Ectodermal cell (in vitro differentiated cells): Measurements from ENCODE around the gene CERS6. TPM values are rescaled to one million over a fixed set of nuclear protein-coding genes. Genes with fewer than 3 reads are reported as not detected.
"Not testable (repeated sequence)": the region's sequence is repeated elsewhere in the genome, so short reads cannot be mapped to it uniquely, and the experiment has no call there.

Experiments used
- H3K27ac ChIP-seq: 2 replicates; pipeline ENCODE4 v1.7.0; 2013; ENCODE audit warnings: mild to moderate bottlenecking, low read depth, low read length; ENCODE audit not compliant: insufficient read depth, poor library complexity, severe bottlenecking
- H3K27me3 ChIP-seq: 2 replicates; pipeline ENCODE4 v1.7.0; 2013; ENCODE audit warnings: mild to moderate bottlenecking, low read length; ENCODE audit not compliant: insufficient read depth, control insufficient read depth, poor library complexity, severe bottlenecking
- H3K36me3 ChIP-seq: one replicate; pipeline ENCODE4 v1.7.0; 2013; ENCODE audit warnings: low read length; ENCODE audit not compliant: control insufficient read depth, insufficient read depth
- H3K4me1 ChIP-seq: one replicate; pipeline ENCODE4 v1.7.0; 2013; ENCODE audit warnings: low read length; ENCODE audit not compliant: control insufficient read depth, insufficient read depth
- H3K4me3 ChIP-seq: 2 replicates; pipeline ENCODE4 v1.7.0; 2013; ENCODE audit warnings: low read depth, low read length, control low read depth; ENCODE audit not compliant: insufficient read depth
- H3K9me3 ChIP-seq: 2 replicates; pipeline ENCODE4 v1.7.0; 2013; ENCODE audit warnings: mild to moderate bottlenecking, low read length, moderate library complexity; ENCODE audit not compliant: control insufficient read depth
- WGBS, 2 experiments: methylation state at CpG; one replicate each; pipeline ENCODE4 v1.1.7; 2013; ENCODE audit warnings: missing lambda C conversion rate in 2 of 2; 5-methylcytosine and 5-hydroxymethylcytosine counted together
- polyA plus RNA-seq, 4 experiments: library from polyadenylated mRNA; stranded (reverse); fragments of 50-300 nt; gene quantifications; one replicate each; pipeline ENCODE4 v1.2.3, GENCODE V29; 2013

CERS6 gene, protein sequence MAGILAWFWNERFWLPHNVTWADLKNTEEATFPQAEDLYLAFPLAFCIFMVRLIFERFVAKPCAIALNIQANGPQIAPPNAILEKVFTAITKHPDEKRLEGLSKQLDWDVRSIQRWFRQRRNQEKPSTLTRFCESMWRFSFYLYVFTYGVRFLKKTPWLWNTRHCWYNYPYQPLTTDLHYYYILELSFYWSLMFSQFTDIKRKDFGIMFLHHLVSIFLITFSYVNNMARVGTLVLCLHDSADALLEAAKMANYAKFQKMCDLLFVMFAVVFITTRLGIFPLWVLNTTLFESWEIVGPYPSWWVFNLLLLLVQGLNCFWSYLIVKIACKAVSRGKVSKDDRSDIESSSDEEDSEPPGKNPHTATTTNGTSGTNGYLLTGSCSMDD
- polyA plus RNA-seq (2013, experiment 1 of 4), result 41.3 TPM
- 42.0 TPM for polyA plus RNA-seq (2013, experiment 2 of 4)
- 31.3 TPM for polyA plus RNA-seq (2013, experiment 3 of 4)
- polyA plus RNA-seq (2013, experiment 4 of 4), result 34.1 TPM

DNA sequence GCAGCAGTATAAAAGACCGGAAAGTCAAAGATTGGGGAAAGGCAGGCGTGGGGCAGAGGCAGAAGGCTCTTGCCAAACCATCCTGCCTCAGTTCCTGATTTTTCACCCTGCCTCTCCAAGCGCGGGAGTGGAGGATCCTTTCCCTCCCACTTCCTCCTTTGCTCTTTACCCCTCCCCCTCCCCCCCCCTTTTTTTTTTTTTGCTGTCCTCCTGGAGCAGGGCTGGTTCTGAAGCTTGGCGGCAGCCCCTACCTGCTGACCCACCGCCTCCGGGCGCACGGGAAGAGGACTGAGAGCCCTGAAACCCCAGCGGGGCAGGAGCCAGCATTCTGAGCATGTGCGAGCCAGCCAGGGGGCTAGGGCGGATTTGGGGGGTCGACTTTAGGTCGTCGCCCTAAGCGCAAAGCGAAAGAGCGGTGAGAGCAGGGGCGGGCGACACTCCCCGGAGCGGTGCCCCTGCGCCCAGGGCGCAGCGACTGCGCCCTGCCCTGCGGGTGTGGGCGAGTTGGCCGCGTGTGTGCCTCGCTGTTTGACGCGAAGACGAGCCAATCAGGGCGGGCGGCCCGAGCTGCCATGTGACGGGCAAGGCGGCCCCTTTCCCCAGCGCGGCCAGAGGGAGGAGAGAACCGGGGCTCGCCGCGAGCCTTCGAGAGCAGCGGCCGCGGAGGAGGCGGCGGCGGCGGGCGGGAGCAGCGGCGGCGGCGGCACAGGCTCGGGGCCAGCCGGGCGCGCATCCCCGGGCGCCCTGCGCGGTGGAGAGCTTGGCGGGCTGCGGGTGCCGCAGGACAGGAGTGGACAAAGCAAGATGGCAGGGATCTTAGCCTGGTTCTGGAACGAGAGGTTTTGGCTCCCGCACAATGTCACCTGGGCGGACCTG, at the start of gene CERS6:
TSS of gene CERS6 (plus strand) at position 628 of the 876 bp plus-strand sequence. CDS start at position 805, 177 bp downstream.
- Histone ChIP-seq H3K9me3 (no peaks in the 10 kb centered on the region), H3K4me1 (peaks cover 12% of the 10 kb centered on the region), H3K27me3 (peaks cover 5% of the 10 kb centered on the region), H3K36me3 (no peaks in the 10 kb centered on the region), H3K27ac (peak within 1 kb of the TSS; percentile 76), H3K4me3 (peak within 1 kb of the TSS; percentile 89)
- 3% methylated on average over 72 of the region's 72 CpGs for WGBS, 2 experiments

DNA sequence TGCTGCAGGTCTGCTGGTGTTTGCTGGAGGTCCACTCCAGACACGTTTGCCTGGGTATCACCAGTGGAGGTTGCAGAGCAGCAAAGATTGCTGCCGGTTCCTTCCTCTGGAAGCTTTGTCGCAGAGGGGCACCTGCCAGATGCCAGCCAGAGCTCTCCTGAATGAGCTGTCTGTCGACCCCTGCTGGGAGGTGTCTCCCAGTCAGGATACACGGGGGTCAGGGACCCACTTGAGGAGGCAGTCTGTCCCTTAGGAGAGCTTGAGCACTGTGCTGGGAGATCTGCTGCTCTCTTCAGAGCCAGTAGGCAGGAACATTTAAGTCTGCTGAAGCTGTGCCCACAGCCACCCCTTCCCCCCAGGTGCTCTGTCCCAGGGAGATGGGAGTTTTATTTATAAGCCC, 43.8 kb upstream of the CERS6 start:
- not testable (repeated sequence) for H3K36me3 ChIP-seq, H3K4me3 ChIP-seq, H3K27ac ChIP-seq, H3K4me1 ChIP-seq, H3K27me3 ChIP-seq, H3K9me3 ChIP-seq
- 82 to 86% methylated on average over 5 of the region's 5 CpGs for WGBS, 2 experiments

DNA sequence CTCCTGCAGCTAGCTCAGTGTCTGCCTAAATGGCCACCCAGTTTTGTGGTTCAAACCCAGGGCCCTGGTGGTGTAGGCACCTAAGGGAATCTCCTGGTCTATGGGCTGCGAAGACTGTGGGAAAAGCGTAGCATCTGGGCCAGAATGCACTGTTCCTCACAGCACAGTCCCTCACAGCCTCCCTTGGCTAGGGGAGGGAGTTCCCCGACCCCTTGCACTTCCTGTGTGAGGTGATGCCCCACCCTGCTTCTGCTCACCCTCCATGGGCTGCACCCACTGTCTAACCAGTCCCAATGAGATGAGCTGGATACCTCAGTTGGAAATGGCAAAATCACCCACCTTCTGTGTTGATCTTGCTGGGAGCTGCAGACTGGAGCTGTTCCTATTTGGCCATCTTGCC, 43.0 kb upstream of the CERS6 start:
- H3K36me3 ChIP-seq, H3K4me3 ChIP-seq, H3K27me3 ChIP-seq, H3K9me3 ChIP-seq, H3K4me1 ChIP-seq, H3K27ac ChIP-seq: not testable (repeated sequence)
- 93 to 94% methylated on average over 3 of the region's 3 CpGs for WGBS, 2 experiments

DNA sequence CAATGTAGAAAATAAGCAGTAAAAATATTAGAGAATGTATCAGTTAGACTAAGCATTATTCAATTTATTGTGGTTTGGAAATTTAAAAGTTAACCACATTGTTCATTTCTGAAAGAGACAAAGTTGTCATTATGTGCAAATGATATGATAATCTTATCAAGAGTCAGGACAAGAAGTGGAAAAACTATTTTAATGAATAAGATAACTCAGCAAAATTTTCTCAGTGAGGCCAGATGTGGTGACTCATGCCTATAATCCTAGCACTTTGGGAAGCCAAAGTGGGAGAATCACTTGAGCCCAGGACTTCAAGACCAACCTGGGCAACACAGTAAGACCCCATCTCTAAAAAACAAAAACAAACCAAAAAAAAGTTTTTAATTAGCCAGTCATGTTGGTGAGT, 39.5 kb upstream of the CERS6 start:
- H3K4me3 ChIP-seq, result no peak overlapping the region
- H3K9me3 ChIP-seq, result no peaks in the 10 kb centered on the region
- H3K4me1 ChIP-seq, result no peaks in the 10 kb centered on the region
- no peaks in the 10 kb centered on the region for H3K27me3 ChIP-seq
- H3K36me3 ChIP-seq, result no peaks in the 10 kb centered on the region
- no peak overlapping the region for H3K27ac ChIP-seq

DNA sequence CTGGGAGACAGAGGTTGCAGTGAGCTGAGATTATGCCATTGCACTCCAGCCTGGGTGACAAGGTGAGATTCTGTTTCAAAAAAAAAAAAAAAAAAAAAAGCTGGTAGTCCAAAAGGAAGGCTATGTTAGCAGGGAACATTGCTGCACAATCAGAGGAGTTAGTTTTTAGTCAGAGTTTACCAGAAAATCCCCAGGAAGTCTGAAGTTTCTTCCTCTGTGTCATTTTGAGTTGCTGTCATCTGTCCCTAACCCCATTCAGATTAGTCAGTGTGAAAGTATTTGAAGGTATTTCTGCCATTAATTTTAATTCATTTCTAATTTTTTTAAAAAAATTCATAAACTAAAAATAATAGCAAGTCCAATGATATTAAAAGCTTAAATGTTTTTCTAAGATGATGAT, 33.5 kb upstream of the CERS6 start:
- no peaks in the 10 kb centered on the region for H3K9me3 ChIP-seq
- no peak overlapping the region for H3K4me3 ChIP-seq
- H3K4me1 ChIP-seq, result no peaks in the 10 kb centered on the region
- no peak overlapping the region for H3K27ac ChIP-seq
- H3K36me3 ChIP-seq, result no peaks in the 10 kb centered on the region
- H3K27me3 ChIP-seq, result no peaks in the 10 kb centered on the region

DNA sequence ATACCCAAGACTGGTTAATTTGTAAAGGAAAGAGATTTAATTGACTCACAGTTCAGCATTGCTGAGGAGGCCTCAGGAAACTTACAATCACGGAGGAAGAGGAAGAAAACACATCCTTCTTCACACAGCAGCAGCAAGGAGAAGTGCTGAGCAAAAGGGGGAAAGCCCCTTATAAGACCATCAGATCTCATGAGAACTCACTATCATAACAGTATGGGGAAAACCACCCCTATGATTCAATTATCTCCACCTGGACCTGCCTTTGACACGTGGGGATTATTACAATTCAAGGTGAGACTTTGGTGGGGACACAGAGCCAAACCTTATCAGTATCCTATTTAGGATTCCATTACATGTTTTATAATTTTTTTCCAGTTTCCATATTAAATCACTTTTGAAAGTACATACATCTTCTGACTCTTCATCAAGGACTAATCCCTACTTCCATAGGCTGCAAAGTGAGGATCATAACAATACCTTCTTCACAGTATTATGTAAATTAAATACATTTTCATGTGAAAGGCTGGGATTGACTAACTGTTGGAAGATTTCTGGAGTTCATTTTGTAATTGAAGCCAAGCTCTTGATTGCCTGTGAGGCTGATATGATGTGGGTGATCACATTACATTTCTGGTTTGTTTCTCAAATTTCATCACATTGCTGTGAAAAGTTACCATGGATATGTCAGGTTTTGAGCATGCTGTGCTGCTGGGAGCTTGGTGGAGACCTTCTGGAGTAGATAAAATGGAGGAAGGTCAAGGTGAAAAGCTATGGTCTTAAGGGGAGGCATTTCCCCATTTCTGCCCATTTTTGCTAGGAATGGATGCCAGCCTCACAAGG, 31.7 kb upstream of the CERS6 start:
- H3K36me3 ChIP-seq, result no peaks in the 10 kb centered on the region
- no peaks in the 10 kb centered on the region for H3K27me3 ChIP-seq
- no peak overlapping the region for H3K27ac ChIP-seq
- no peaks in the 10 kb centered on the region for H3K4me1 ChIP-seq
- no peak overlapping the region for H3K4me3 ChIP-seq
- WGBS, 2 experiments, result 31 to 42% methylated on average over 1 to 2 of the region's 2 CpGs
- H3K9me3 ChIP-seq, result no peaks in the 10 kb centered on the region

DNA sequence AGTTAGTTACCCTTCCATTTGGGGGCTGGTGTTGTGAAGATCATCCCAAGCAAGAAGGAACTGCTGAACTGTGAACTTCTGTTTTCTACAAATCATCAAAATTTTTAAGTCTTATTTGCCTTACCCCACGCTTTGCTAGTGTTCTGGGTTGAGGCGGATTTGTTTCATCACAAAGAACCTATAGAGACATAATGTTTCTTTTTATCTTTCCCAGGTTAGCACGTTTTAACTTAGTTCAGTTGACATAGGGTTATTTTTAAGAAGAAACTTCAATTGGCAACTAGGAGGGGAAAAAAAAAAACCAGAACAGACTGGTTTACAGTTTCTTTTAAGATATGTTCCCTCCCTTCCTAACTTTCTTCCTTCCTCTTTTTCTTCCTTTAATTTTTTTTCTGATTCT, 31.1 kb upstream of the CERS6 start:
- Histone ChIP-seq H3K9me3 (no peaks in the 10 kb centered on the region), H3K4me1 (no peaks in the 10 kb centered on the region), H3K27ac (no peak overlapping the region), H3K4me3 (no peak overlapping the region), H3K27me3 (no peaks in the 10 kb centered on the region), H3K36me3 (no peaks in the 10 kb centered on the region)
- WGBS, 2 experiments, result 84 to 100% methylated on average over 1 to 3 of the region's 3 CpGs

DNA sequence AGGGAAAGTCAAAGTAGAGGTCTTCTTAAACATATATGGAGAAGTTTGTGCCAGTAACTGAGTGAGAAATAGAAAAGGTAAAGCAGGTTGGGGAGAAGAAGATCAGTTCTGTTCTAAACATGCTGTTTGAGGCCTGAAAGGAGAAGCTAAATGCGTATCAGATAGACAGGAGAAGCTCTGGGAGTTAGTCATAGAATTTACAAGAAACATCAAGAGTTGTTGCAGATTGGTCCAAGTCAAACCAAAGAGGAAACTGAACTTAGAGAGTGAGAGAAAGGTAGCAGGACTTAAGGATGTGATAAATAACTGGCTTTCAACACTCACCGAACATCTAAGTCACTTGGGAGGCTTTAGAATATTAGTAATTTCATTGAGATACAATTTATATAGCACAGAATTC, 29.2 kb upstream of the CERS6 start:
- Histone ChIP-seq H3K9me3 (no peaks in the 10 kb centered on the region), H3K36me3 (no peaks in the 10 kb centered on the region), H3K4me1 (no peaks in the 10 kb centered on the region), H3K27me3 (no peaks in the 10 kb centered on the region), H3K4me3 (no peak overlapping the region), H3K27ac (no peak overlapping the region)
- 92 to 95% methylated on average over 1 to 2 of the region's 2 CpGs for WGBS, 2 experiments

DNA sequence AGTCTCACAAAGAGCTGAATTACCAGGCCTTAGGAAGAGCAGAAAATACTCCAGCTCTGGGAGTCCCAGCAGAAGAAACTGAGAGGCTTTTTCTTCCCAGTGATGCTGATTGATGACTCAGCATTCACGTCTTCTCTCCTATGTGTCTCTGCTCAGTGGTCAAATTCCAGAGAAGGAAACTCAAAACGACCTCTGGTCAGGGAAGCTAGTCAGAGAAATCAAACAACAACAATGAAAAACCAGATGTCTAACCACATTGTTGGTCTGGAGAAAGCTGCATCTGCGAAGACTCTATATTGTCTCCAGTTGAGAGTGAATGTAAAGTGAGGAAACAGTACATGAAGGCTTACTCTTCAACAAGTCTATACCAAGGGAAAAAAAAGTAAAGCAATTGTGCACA, 28.6 kb upstream of the CERS6 start:
- H3K36me3 ChIP-seq, result no peaks in the 10 kb centered on the region
- H3K9me3 ChIP-seq, result no peaks in the 10 kb centered on the region
- whole genome bisulfite sequencing, 2 experiments, result 55 to 60% methylated on average over 3 of the region's 3 CpGs
- no peak overlapping the region for H3K27ac ChIP-seq
- no peaks in the 10 kb centered on the region for H3K27me3 ChIP-seq
- no peaks in the 10 kb centered on the region for H3K4me1 ChIP-seq
- no peak overlapping the region for H3K4me3 ChIP-seq

DNA sequence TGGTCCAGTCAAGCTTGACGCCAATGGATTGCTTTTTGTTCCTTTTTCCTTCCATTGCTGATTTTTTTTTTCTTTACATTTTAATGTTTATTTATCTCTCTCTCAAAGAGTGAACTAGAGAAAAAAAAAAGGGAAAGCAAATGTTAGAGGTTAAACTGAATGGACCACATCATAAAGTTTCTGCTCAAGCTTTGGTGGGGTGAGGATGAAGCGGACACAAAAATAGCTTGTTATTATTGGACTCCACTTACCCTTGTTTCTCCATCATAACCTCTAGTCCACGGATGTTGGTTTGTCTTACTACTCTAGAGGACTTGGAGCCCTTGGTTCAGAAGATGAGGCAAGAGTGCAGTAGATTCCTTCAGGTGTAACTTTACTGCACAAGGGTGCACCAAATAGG, 27.6 kb upstream of the CERS6 start:
- 93 to 94% methylated on average over 3 of the region's 3 CpGs for WGBS, 2 experiments
- Histone ChIP-seq H3K4me3 (no peak overlapping the region), H3K4me1 (no peaks in the 10 kb centered on the region), H3K27me3 (no peaks in the 10 kb centered on the region), H3K36me3 (no peaks in the 10 kb centered on the region), H3K27ac (no peak overlapping the region), H3K9me3 (no peaks in the 10 kb centered on the region)
